ENCODE measurements around the gene RPS4Y1. TPM values are rescaled to one million over a fixed set of nuclear protein-coding genes. Genes with fewer than 3 reads are reported as not detected.
"Not testable (repeated sequence)": the region's sequence is repeated elsewhere in the genome, so short reads cannot be mapped to it uniquely, and the experiment has no call there.

Gene RPS4Y1
- total RNA-seq = 238 and 247 TPM in 2 replicates

DNA sequence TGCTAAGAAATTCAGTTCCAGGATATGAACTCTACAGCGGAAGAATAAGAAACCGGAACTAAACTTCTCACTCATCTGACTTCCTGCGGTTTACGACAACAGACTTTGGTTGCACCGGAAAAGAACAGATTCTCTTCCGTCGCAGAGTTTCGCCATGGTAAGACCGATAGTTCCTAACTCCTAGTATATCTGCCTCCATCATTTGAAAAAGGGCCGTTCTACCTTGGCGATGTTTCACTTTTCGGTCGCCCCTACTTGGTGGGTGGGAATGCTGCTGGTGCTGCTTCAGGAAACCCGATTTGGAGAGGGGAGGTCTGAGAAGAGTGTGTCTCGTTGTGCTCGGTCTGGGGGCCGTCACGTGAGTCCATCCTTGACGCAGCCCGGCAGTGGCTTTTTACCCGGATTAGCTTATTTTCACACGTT lies at the start of gene RPS4Y1:
Gene RPS4Y1 (plus strand): TSS at position 132 of the 423 bp plus-strand sequence. CDS start 23 bp downstream, at position 155.
- H3K9me3 Mint-ChIP-seq = no peaks in the 10 kb centered on the region
- H3K27me3 Mint-ChIP-seq (ENCODE audit: insufficient read depth) = no peaks in the 10 kb centered on the region
- peaks cover 35% of the 10 kb centered on the region for H3K36me3 Mint-ChIP-seq (ENCODE audit: low read depth)
- peaks cover 48% of the 10 kb centered on the region for H3K4me1 Mint-ChIP-seq (ENCODE audit: low read depth)
- peak; percentile 44 for DNase-seq (ENCODE audit: low spot score)
- H3K4me3 Mint-ChIP-seq = peak within 1 kb of the TSS; percentile 96
- H3K27ac Mint-ChIP-seq = peak within 1 kb of the TSS; percentile 91
- intact Hi-C loops (cut with micrococcal nuclease) = loop anchor here (1.0 to 5.0 kb wide), 4 partner anchors 16 to 161 kb away; partner anchors contain the start of gene ZFY

DNA sequence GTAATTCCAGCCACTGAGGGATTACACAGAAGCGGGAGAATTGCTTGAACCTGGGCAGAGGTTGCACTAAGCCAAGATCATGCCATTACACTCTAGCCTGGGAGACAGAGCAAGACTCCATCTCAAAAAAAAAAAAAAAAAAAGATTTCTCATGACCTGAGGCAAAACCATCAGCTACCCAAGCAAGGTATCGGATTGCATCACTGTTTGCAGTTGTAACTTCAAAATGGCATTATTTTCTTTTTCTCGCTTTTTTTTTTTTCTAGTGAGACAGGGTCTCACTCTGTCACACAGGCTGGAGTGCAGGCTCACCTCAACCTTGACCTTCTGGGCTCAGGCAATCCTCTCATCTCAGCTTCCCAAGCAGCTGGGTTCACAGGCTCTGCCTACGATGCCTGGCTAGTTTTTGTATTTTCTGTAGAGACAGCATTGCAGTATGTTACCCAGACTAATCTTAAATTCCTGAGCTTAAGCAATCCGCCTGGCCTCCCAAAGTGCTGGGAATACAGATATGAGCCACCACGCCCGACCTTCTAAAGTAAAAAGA lies 44.4 kb upstream of the RPS4Y1 start:
- Mint-ChIP-seq H3K27ac (no peak overlapping the region), H3K27me3 (ENCODE audit: insufficient read depth) (peaks cover 7% of the 10 kb centered on the region), H3K4me3 (no peak overlapping the region), H3K4me1 (ENCODE audit: low read depth) (no peaks in the 10 kb centered on the region), H3K9me3 (no peaks in the 10 kb centered on the region), H3K36me3 (ENCODE audit: low read depth) (no peaks in the 10 kb centered on the region)
- no peak for DNase-seq (ENCODE audit: low spot score)
- intact Hi-C loops (cut with micrococcal nuclease) = no loop called here

- no peaks in the 10 kb centered on the region for H3K9me3 Mint-ChIP-seq
- H3K4me1 Mint-ChIP-seq (ENCODE audit: low read depth) = no peaks in the 10 kb centered on the region
- H3K36me3 Mint-ChIP-seq (ENCODE audit: low read depth) = no peaks in the 10 kb centered on the region
- intact Hi-C loops (cut with micrococcal nuclease) = no loop called here
- H3K27ac Mint-ChIP-seq = no peak overlapping the region
- no peak for DNase-seq (ENCODE audit: low spot score)
- peaks cover 7% of the 10 kb centered on the region for H3K27me3 Mint-ChIP-seq (ENCODE audit: insufficient read depth)
- no peak overlapping the region for H3K4me3 Mint-ChIP-seq
These were observed 43.4 kb upstream of the RPS4Y1 start for GRCh38 chrY:2797991-2798390.

DNA sequence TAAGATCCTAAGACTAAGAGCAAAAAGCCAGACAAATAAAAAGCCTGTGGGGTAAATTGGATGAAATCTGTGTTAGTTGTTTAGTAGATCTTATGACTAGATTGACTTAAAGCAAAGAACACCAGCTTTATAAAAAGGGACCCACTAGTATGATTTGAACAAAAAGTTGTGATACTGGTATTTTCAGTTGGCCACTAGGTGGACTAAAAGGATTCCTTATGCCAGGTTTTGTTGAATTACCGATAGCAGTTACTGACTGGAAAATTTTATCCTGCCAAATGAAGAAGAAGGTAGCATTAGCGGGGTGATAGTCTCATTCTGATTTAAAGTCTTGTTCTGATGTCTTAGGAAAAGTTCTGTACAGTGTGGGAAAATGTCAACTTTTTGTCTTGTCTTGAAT lies 41.2 kb upstream of the RPS4Y1 start:
- Mint-ChIP-seq H3K9me3 (no peaks in the 10 kb centered on the region), H3K4me3 (no peak overlapping the region), H3K27ac (no peak overlapping the region), H3K36me3 (ENCODE audit: low read depth) (no peaks in the 10 kb centered on the region), H3K4me1 (ENCODE audit: low read depth) (no peaks in the 10 kb centered on the region), H3K27me3 (ENCODE audit: insufficient read depth) (peaks cover 9% of the 10 kb centered on the region)
- intact Hi-C loops (cut with micrococcal nuclease) = no loop called here
- DNase-seq (ENCODE audit: low spot score) = no peak

- intact Hi-C loops (cut with micrococcal nuclease); H3K9me3 Mint-ChIP-seq; H3K27me3 Mint-ChIP-seq (ENCODE audit: insufficient read depth); H3K27ac Mint-ChIP-seq; H3K4me1 Mint-ChIP-seq (ENCODE audit: low read depth); DNase-seq (ENCODE audit: low spot score); H3K36me3 Mint-ChIP-seq (ENCODE audit: low read depth); H3K4me3 Mint-ChIP-seq: not testable (repeated sequence)
These were observed 24.1 kb upstream of the RPS4Y1 start for GRCh38 chrY:2817146-2817896.

DNA sequence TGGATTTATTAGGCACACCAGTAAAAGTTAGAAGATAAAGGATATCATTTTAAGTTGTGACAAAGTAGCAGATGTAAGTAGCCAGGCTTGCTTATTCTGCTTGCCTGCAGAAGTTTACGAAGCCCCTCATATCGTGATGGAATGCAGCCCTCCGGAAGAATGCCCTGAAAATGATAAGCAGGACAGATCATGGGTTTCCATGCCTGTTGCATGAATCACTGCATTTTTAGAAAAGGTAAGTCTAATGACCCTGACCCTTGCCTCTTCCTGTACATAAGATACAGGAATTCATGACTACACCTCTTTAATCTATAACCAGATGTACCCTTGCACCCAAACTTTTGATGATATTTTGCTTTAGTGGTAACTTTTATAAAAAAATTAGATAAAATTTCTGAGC lies 16.9 kb upstream of the RPS4Y1 start:
- H3K4me3 Mint-ChIP-seq = no peak overlapping the region
- intact Hi-C loops (cut with micrococcal nuclease) = no loop called here
- H3K27ac Mint-ChIP-seq = no peak overlapping the region
- H3K27me3 Mint-ChIP-seq (ENCODE audit: insufficient read depth) = no peaks in the 10 kb centered on the region
- no peaks in the 10 kb centered on the region for H3K9me3 Mint-ChIP-seq
- no peaks in the 10 kb centered on the region for H3K36me3 Mint-ChIP-seq (ENCODE audit: low read depth)
- DNase-seq (ENCODE audit: low spot score) = no peak
- H3K4me1 Mint-ChIP-seq (ENCODE audit: low read depth) = no peaks in the 10 kb centered on the region

DNA sequence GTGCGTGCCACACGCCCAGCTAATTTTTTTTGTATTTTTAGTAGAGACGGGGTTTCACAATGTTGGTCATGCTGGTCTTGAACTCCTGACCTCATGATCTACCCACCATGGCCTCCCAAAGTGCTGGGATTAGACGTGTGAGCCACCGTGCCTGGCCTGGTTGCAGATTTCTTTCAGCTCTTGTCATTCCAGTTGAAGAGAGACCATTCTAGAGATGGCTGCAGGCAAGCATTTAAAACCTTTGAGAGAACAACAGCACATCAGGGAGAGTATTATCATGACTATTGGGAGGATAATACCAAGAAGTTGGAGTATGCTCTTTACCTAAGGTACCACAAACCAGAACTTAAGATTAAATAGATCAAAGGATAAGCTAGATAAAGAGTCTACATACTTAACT lies 12.9 kb upstream of the RPS4Y1 start:
- no peak for DNase-seq (ENCODE audit: low spot score)
- Mint-ChIP-seq H3K27me3 (ENCODE audit: insufficient read depth) (no peaks in the 10 kb centered on the region), H3K36me3 (ENCODE audit: low read depth) (no peaks in the 10 kb centered on the region), H3K9me3 (no peaks in the 10 kb centered on the region), H3K4me3 (no peak overlapping the region), H3K27ac (no peak overlapping the region), H3K4me1 (ENCODE audit: low read depth) (no peaks in the 10 kb centered on the region)
- intact Hi-C loops (cut with micrococcal nuclease) = no loop called here

- Mint-ChIP-seq H3K27ac (no peak overlapping the region), H3K36me3 (ENCODE audit: low read depth) (no peaks in the 10 kb centered on the region), H3K4me1 (ENCODE audit: low read depth) (no peaks in the 10 kb centered on the region), H3K4me3 (no peak overlapping the region), H3K27me3 (ENCODE audit: insufficient read depth) (peaks cover 3% of the 10 kb centered on the region), H3K9me3 (no peaks in the 10 kb centered on the region)
- intact Hi-C loops (cut with micrococcal nuclease) = no loop called here
- DNase-seq (ENCODE audit: low spot score) = no peak
These were observed 6.2 kb upstream of the RPS4Y1 start for GRCh38 chrY:2835230-2835629.

GRCh38 chrY:2837078-2837477 lies 4.3 kb upstream of the RPS4Y1 start:
- intact Hi-C loops (cut with micrococcal nuclease) = no loop called here

DNA sequence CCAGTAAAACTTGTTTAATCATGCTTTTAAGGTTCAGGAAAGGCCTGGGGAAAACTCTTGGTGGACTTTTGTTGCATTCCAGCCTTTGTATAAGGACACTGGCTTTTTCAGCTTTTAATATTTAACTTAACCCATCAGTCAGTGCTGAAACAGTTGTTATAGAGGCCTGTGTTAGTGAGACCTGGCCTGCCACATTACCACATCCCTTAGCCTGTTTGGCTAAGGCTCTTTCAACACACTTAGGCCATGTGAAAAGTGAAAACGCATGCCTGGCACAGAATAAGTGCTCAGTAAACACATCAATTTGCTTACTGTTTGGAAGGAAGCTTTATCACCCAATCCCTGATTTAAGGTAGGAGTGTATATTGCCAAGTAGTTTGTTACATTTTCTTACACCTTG lies 3.5 kb upstream of the RPS4Y1 start:
- H3K4me3 Mint-ChIP-seq = no peak overlapping the region
- peaks cover 3% of the 10 kb centered on the region for H3K27me3 Mint-ChIP-seq (ENCODE audit: insufficient read depth)
- H3K9me3 Mint-ChIP-seq = no peaks in the 10 kb centered on the region
- H3K27ac Mint-ChIP-seq = no peak overlapping the region
- intact Hi-C loops (cut with micrococcal nuclease) = no loop called here
- peaks cover 16% of the 10 kb centered on the region for H3K4me1 Mint-ChIP-seq (ENCODE audit: low read depth)
- no peak for DNase-seq (ENCODE audit: low spot score)
- peaks cover 6% of the 10 kb centered on the region for H3K36me3 Mint-ChIP-seq (ENCODE audit: low read depth)

More at GRCh38 chrY:2837078-2837477, 4.3 kb upstream of the RPS4Y1 start:
- peaks cover 3% of the 10 kb centered on the region for H3K27me3 Mint-ChIP-seq (ENCODE audit: insufficient read depth)
- H3K4me1 Mint-ChIP-seq (ENCODE audit: low read depth) = peaks cover 8% of the 10 kb centered on the region
- H3K4me3 Mint-ChIP-seq = no peak overlapping the region
- H3K27ac Mint-ChIP-seq = no peak overlapping the region
- H3K9me3 Mint-ChIP-seq = no peaks in the 10 kb centered on the region
- DNase-seq (ENCODE audit: low spot score) = no peak
- peaks cover 2% of the 10 kb centered on the region for H3K36me3 Mint-ChIP-seq (ENCODE audit: low read depth)

- Mint-ChIP-seq H3K27me3 (ENCODE audit: insufficient read depth) (no peaks in the 10 kb centered on the region), H3K27ac (no peak overlapping the region), H3K9me3 (no peaks in the 10 kb centered on the region), H3K4me3 (peak overlapping the region; percentile 11), H3K4me1 (ENCODE audit: low read depth) (peaks cover 84% of the 10 kb centered on the region), H3K36me3 (ENCODE audit: low read depth) (peaks cover 68% of the 10 kb centered on the region)
- DNase-seq (ENCODE audit: low spot score) = no peak
- intact Hi-C loops (cut with micrococcal nuclease) = no loop called here
These were observed 5.4 kb downstream of the RPS4Y1 start for GRCh38 chrY:2846791-2847190.

DNA sequence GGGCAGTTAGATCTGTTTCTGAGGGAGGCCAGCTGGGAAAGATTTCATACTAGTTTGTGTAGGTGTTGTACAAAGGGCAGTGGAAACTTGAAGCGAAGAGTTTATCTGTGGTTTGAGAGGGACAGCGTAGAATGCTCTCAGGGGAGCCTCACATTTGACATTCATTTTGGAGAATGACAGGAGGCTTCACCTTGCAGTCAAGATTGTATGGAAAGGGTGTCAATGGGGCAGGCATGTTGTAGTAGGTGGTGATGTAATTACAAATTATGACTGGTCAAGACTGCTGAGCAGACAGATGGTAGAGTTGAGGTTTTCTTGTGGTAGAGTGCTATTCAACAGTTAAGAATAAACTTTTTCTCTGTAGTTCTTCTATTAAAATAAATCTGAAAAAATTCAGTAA lies 7.0 kb downstream of the RPS4Y1 start:
- intact Hi-C loops (cut with micrococcal nuclease) = no loop called here
- peak overlapping the region; percentile 19 for H3K4me3 Mint-ChIP-seq
- H3K27me3 Mint-ChIP-seq (ENCODE audit: insufficient read depth) = no peaks in the 10 kb centered on the region
- H3K4me1 Mint-ChIP-seq (ENCODE audit: low read depth) = peaks cover 88% of the 10 kb centered on the region
- no peaks in the 10 kb centered on the region for H3K9me3 Mint-ChIP-seq
- peaks cover 73% of the 10 kb centered on the region for H3K36me3 Mint-ChIP-seq (ENCODE audit: low read depth)
- DNase-seq (ENCODE audit: low spot score) = no peak
- peak overlapping the region; percentile 49 for H3K27ac Mint-ChIP-seq

DNA sequence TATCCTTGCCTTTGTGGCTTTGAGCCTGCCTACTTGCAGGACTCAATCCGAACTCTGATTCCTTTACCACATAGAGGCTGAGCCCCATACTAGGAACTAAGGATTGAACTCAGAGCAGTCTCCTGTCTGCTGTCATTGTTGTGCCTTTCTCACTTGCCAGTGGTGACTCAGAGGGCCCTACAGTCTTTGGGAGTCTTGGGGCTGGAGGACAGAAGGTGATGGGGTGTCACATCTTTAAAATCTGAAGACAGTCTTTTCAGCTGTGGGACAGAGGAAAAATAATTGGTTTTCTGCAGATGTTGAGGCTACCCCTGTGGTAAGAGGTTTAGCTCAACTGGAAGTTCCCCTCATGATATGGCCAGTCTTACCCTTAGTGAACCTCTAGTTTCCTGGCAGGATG lies 8.0 kb downstream of the RPS4Y1 start:
- H3K9me3 Mint-ChIP-seq = no peaks in the 10 kb centered on the region
- intact Hi-C loops (cut with micrococcal nuclease) = no loop called here
- H3K27ac Mint-ChIP-seq = peak overlapping the region; percentile 29
- H3K4me3 Mint-ChIP-seq = peak overlapping the region; percentile 37
- no peak for DNase-seq (ENCODE audit: low spot score)
- peaks cover 85% of the 10 kb centered on the region for H3K4me1 Mint-ChIP-seq (ENCODE audit: low read depth)
- no peaks in the 10 kb centered on the region for H3K27me3 Mint-ChIP-seq (ENCODE audit: insufficient read depth)
- H3K36me3 Mint-ChIP-seq (ENCODE audit: low read depth) = peaks cover 71% of the 10 kb centered on the region
